ENCODE data around the gene PRR23E. TPM values are rescaled to one million over a fixed set of nuclear protein-coding genes. Genes with fewer than 3 reads are reported as not detected.

PRR23E gene
- total and polyA plus RNA-seq, 2 experiments from 2014 or later = not detected

GRCh38 chr3:127224118-127224517 is 31.2 kb downstream of the PRR23E start:
- Mint-ChIP-seq H3K27ac (no peak overlapping the region), H3K4me3 (no peak overlapping the region), H3K9me3 (peaks cover 26% of the 10 kb centered on the region), H3K36me3 (ENCODE audit: low read depth) (peaks cover 10% of the 10 kb centered on the region; the same call in 2 of the 3 replicates), H3K27me3 (ENCODE audit: insufficient read depth, low read depth, poor library complexity) (peaks cover 4% of the 10 kb centered on the region), H3K4me1 (peaks cover 5% of the 10 kb centered on the region; the same call in 1 of the 3 replicates)
- no peak overlapping the region for H2AFZ ChIP-seq
- H3K4me2 ChIP-seq = no peak overlapping the region
- no peaks in the 10 kb centered on the region for H4K20me1 ChIP-seq (replicated peaks; ENCODE audit: insufficient read depth)
- DNase-seq (ENCODE audit: low spot score) (no peak), ATAC-seq (no peak)
- H3K4me1 ChIP-seq (ENCODE audit: insufficient read depth) = no peaks in the 10 kb centered on the region
- no peak overlapping the region for H3K4me3 ChIP-seq
- H3F3A ChIP-seq (replicated peaks; ENCODE audit: low read depth) = no peaks in the 10 kb centered on the region
- TF ChIP-seq ZNF114 (CRISPR knock-in tag; IDR thresholded peaks at IDR 0.05) (no peak), ETS1 (IDR thresholded peaks at IDR 0.05) (no peak), STAT1 (IDR thresholded peaks at IDR 0.05; ENCODE audit: unreplicated experiment) (no peak), REST (IDR thresholded peaks at IDR 0.05; ENCODE audit: unreplicated experiment) (no peak), CTCF (conservative IDR thresholded peaks at IDR 0.05; ENCODE audit: low read depth in 2 of 2) (no peak), ZNF331 (CRISPR knock-in tag; IDR thresholded peaks at IDR 0.05; ENCODE audit: low read depth) (no peak), POLR2AphosphoS5 (IDR thresholded peaks at IDR 0.05; ENCODE audit: low read depth) (no peak), JUNB (IDR thresholded peaks at IDR 0.05; ENCODE audit: unreplicated experiment) (no peak), ZNF462 (CRISPR knock-in tag; IDR thresholded peaks at IDR 0.05) (no peak), EZH2 (IDR thresholded peaks at IDR 0.05; ENCODE audit: low read depth, unreplicated experiment) (no peak)
- no peaks in the 10 kb centered on the region for H3K79me2 ChIP-seq (replicated peaks; ENCODE audit: insufficient read depth)
- H3K27ac ChIP-seq (ENCODE audit: low read depth) = no peak overlapping the region
- H3K36me3 ChIP-seq (ENCODE audit: insufficient read depth) = no peaks in the 10 kb centered on the region
- no peaks in the 10 kb centered on the region for H3K9me2 ChIP-seq (ENCODE audit: insufficient read depth)
- no peaks in the 10 kb centered on the region for H3K27me3 ChIP-seq (ENCODE audit: insufficient read depth)

All from GM23338 (cell line).